SK-N-SH (cell line): ENCODE measurements around the gene SLC46A2. TPM values are rescaled to one million over a fixed set of nuclear protein-coding genes. Genes with fewer than 3 reads are reported as not detected.

Experiments used
- CTCF ChIA-PET: fragments of 300-600, 350-600 bp; formaldehyde crosslinking; extraction: SDS; loops from one replicate; lab custom pipeline; 2021; lab: Yijun Ruan, JAX
- POLR2A ChIA-PET: fragments of 350-600 bp; sonication (Branson Sonifier 250); formaldehyde crosslinking; extraction: SDS; loops from one replicate; lab custom pipeline; 2020; ENCODE audit warnings: antibody characterized with exemption, inconsistent platforms; lab: Yijun Ruan, JAX
- DNase-seq: peaks from one replicate; pipeline ENCODE4 v3.0.0; 2012
- H2AFZ ChIP-seq: fragments of 200-600 bp; sonication (generic); 2 replicates; pipeline ENCODE4 v1.8.1; 2016; ENCODE audit warnings: antibody characterized with exemption, mild to moderate bottlenecking, low read depth
- H3F3A ChIP-seq: fragments of 200-600 bp; sonication (generic); replicated peaks from 2 replicates; pipeline ENCODE3; 2016; ENCODE audit warnings: antibody characterized with exemption, mild to moderate bottlenecking; ENCODE audit not compliant: insufficient read depth
- H3K27ac ChIP-seq, 2 experiments: fragments of 200-500 bp in 1 of 2; fragments of 200-600 bp in 1 of 2; sonication (Bioruptor generic) in 1 of 2; sonication (generic), shearing (Covaris generic) in 1 of 2; 2 replicates each; pipeline versions ENCODE4 v1.5.1 to v1.6.1; 2014 to 2016; ENCODE audit warnings: low read depth in 2 of 2, inconsistent platforms in 1 of 2, low read length in 1 of 2, mild to moderate bottlenecking in 1 of 2, mixed read lengths in 1 of 2
- H3K27me3 ChIP-seq: fragments of 200-600 bp; sonication (generic), shearing (Covaris generic); 2 replicates; pipeline ENCODE4 v1.6.1; 2016; ENCODE audit warnings: mixed run types; ENCODE audit not compliant: insufficient read depth
- H3K36me3 ChIP-seq, 2 experiments: fragments of 200-500 bp in 1 of 2; fragments of 200-600 bp in 1 of 2; sonication (Bioruptor generic) in 1 of 2; sonication (generic) in 1 of 2; replicated peaks in 1 of 2; 2 replicates each; pipeline versions ENCODE3 to v1.5.1; 2014 to 2016; ENCODE audit warnings: low read length in 1 of 2, mild to moderate bottlenecking in 1 of 2; ENCODE audit not compliant: insufficient read depth in 2 of 2, control insufficient read depth in 1 of 2
- H3K4me1 ChIP-seq, 2 experiments: fragments of 200-500 bp in 1 of 2; fragments of 200-600 bp in 1 of 2; sonication (Bioruptor generic) in 1 of 2; sonication (generic), shearing (Covaris generic) in 1 of 2; 2 replicates each; pipeline versions ENCODE4 v1.5.1 to v1.6.1; 2014 to 2016; ENCODE audit warnings: low read depth in 1 of 2, low read length in 1 of 2, mixed run types in 1 of 2; ENCODE audit not compliant: insufficient read depth in 2 of 2, control insufficient read depth in 1 of 2
- H3K4me2 ChIP-seq: fragments of 200-600 bp; sonication (generic), shearing (Covaris generic); 2 replicates; pipeline ENCODE4 v1.6.1; 2017; ENCODE audit warnings: mixed run types
- H3K4me3 ChIP-seq, 2 experiments: fragments of 200-500 bp in 1 of 2; fragments of 200-600 bp in 1 of 2; sonication (Bioruptor generic) in 1 of 2; sonication (generic), shearing (Covaris generic) in 1 of 2; 2 replicates each; pipeline versions ENCODE4 v1.5.1 to v1.8.1; 2014 to 2016; ENCODE audit warnings: low read depth in 2 of 2, inconsistent platforms in 1 of 2, low read length in 1 of 2, mild to moderate bottlenecking in 1 of 2, mixed read lengths in 1 of 2, moderate library complexity in 1 of 2
- H3K79me2 ChIP-seq: fragments of 200-600 bp; sonication (generic); 2 replicates; pipeline ENCODE4 v1.8.1; 2017; ENCODE audit warnings: mild to moderate bottlenecking; ENCODE audit not compliant: insufficient read depth
- H3K9ac ChIP-seq: fragments of 200-600 bp; sonication (generic); 2 replicates; pipeline ENCODE4 v1.6.1; 2017; ENCODE audit warnings: mixed run types
- H3K9me2 ChIP-seq: fragments of 200-600 bp; sonication (generic); 2 replicates; pipeline ENCODE4 v1.6.1; 2017; ENCODE audit warnings: mixed run types
- H3K9me3 ChIP-seq: fragments of 200-600 bp; sonication (generic); 2 replicates; pipeline ENCODE4 v1.6.1; 2017; ENCODE audit warnings: mixed run types, mild to moderate bottlenecking, moderate library complexity
- H4K20me1 ChIP-seq: fragments of 200-600 bp; sonication (generic); 2 replicates; pipeline ENCODE4 v1.6.1; 2017; ENCODE audit warnings: mild to moderate bottlenecking, mixed run types; ENCODE audit not compliant: insufficient read depth
- CTCF ChIP-seq: fragments of 200-600 bp; sonication (generic); IDR thresholded peaks from 2 replicates; pipeline ENCODE4 v1.6.1; 2017; ENCODE audit warnings: antibody characterized with exemption, mild to moderate bottlenecking, moderate library complexity
- EP300 ChIP-seq, 2 experiments: IDR thresholded peaks; 2 replicates each; pipeline versions ENCODE4 v1.4.0 to v1.6.1; 2012; ENCODE audit warnings: borderline replicate concordance in 1 of 2, low read depth in 1 of 2, low read length in 1 of 2
- FOXM1 ChIP-seq: IDR thresholded peaks from 2 replicates; pipeline ENCODE4 v1.4.0; 2012; ENCODE audit warnings: low read depth, mild to moderate bottlenecking
- JUND ChIP-seq: IDR thresholded peaks from 2 replicates; pipeline ENCODE4 v1.4.0; 2012
- NFIC ChIP-seq: IDR thresholded peaks from 2 replicates; pipeline ENCODE4 v1.4.0; 2012; ENCODE audit warnings: borderline replicate concordance
- RAD21 ChIP-seq: IDR thresholded peaks from 2 replicates; pipeline ENCODE4 v1.6.1; 2012; ENCODE audit warnings: mild to moderate bottlenecking, low read length
- RCOR1 ChIP-seq: fragments of 150-350 bp; IDR thresholded peaks from 2 replicates; pipeline ENCODE4 v1.6.1; 2017; ENCODE audit warnings: antibody characterized with exemption, low read length
- RFX5 ChIP-seq: IDR thresholded peaks from 2 replicates; pipeline ENCODE4 v1.6.1; 2012; ENCODE audit warnings: mild to moderate bottlenecking, improper control_type of control experiment, low read length
- RXRA ChIP-seq: IDR thresholded peaks from 2 replicates; pipeline ENCODE4 v1.4.0; 2012; ENCODE audit warnings: low read depth, mild to moderate bottlenecking, borderline replicate concordance
- TAF1 ChIP-seq: IDR thresholded peaks from 2 replicates; pipeline ENCODE4 v1.6.1; 2012; ENCODE audit warnings: low read depth, mild to moderate bottlenecking, low read length, moderate library complexity, borderline replicate concordance
- YY1 ChIP-seq: IDR thresholded peaks from 2 replicates; pipeline ENCODE4 v1.4.0; 2012; ENCODE audit warnings: low read depth, mild to moderate bottlenecking
- WGBS: methylation state at CpG from one replicate; pipeline ENCODE4 v1.1.6; 2017; ENCODE audit warnings: low lambda C conversion rate; 5-methylcytosine and 5-hydroxymethylcytosine counted together
- polyA plus RNA-seq, 3 experiments: library from polyadenylated mRNA; depleted of rRNA; stranded (reverse); fragments of >200 nt; gene quantifications; 2 replicates each; pipeline ENCODE4 v1.2.3, GENCODE V29; 2012
- TF ChIP-seq, protein P1 (sequence below): IDR thresholded peaks from 2 replicates; pipeline ENCODE4 v1.4.0; 2012; ENCODE audit warnings: low read depth, borderline replicate concordance
- TF ChIP-seq, protein P2 (sequence below): IDR thresholded peaks from 2 replicates; pipeline ENCODE4; 2012
- TF ChIP-seq, protein P3 (sequence below): IDR thresholded peaks from 2 replicates; pipeline ENCODE4 v1.6.1; 2012; ENCODE audit warnings: mild to moderate bottlenecking, low read depth, low read length, moderate library complexity
- TF ChIP-seq, protein P4 (sequence below): IDR thresholded peaks from 2 replicates; pipeline ENCODE4 v1.4.0; 2012; ENCODE audit warnings: low read depth

SLC46A2 gene
- polyA plus RNA-seq, 1 of the 3 experiments (the other 2 are of a cell fraction) = not detected

GRCh38 chr9:112831281-112831851 lies 59.3 kb downstream of the SLC46A2 start:
- Histone ChIP-seq H3K9ac (no peak overlapping the region), H3K79me2 (no peaks in the 10 kb centered on the region), H3K4me1 (no peaks in the 10 kb centered on the region), H3K4me3 (no peak overlapping the region), H3K9me2 (no peaks in the 10 kb centered on the region), H3K27ac (no peak overlapping the region), H3K27me3 (no peaks in the 10 kb centered on the region), H4K20me1 (no peaks in the 10 kb centered on the region), H3F3A (no peaks in the 10 kb centered on the region), H3K9me3 (no peaks in the 10 kb centered on the region), H3K4me2 (no peak overlapping the region), H2AFZ (no peak overlapping the region), H3K36me3 (peaks cover 3 to 5% of the 10 kb centered on the region in 2 experiments)
- POLR2A ChIA-PET = no interaction called here
- WGBS = 85% methylated on average over 5 of the region's 5 CpGs
- TF ChIP-seq RCOR1 (no peak), JUND (no peak), RXRA (no peak), EP300 (IDR thresholded peaks at IDR 0.05; ENCODE audit: borderline replicate concordance in 1 of 2, low read depth in 1 of 2, low read length in 1 of 2) (no peak), FOXM1 (no peak), CTCF (no peak), RFX5 (no peak), YY1 (no peak), TAF1 (no peak), NFIC (no peak), RAD21 (no peak)
- TF ChIP-seq, protein P1, sequence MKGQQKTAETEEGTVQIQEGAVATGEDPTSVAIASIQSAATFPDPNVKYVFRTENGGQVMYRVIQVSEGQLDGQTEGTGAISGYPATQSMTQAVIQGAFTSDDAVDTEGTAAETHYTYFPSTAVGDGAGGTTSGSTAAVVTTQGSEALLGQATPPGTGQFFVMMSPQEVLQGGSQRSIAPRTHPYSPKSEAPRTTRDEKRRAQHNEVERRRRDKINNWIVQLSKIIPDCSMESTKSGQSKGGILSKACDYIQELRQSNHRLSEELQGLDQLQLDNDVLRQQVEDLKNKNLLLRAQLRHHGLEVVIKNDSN = no peak
- TF ChIP-seq, protein P2, sequence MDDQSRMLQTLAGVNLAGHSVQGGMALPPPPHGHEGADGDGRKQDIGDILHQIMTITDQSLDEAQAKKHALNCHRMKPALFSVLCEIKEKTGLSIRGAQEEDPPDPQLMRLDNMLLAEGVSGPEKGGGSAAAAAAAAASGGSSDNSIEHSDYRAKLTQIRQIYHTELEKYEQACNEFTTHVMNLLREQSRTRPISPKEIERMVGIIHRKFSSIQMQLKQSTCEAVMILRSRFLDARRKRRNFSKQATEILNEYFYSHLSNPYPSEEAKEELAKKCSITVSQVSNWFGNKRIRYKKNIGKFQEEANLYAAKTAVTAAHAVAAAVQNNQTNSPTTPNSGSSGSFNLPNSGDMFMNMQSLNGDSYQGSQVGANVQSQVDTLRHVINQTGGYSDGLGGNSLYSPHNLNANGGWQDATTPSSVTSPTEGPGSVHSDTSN = no peak
- TF ChIP-seq, protein P3, sequence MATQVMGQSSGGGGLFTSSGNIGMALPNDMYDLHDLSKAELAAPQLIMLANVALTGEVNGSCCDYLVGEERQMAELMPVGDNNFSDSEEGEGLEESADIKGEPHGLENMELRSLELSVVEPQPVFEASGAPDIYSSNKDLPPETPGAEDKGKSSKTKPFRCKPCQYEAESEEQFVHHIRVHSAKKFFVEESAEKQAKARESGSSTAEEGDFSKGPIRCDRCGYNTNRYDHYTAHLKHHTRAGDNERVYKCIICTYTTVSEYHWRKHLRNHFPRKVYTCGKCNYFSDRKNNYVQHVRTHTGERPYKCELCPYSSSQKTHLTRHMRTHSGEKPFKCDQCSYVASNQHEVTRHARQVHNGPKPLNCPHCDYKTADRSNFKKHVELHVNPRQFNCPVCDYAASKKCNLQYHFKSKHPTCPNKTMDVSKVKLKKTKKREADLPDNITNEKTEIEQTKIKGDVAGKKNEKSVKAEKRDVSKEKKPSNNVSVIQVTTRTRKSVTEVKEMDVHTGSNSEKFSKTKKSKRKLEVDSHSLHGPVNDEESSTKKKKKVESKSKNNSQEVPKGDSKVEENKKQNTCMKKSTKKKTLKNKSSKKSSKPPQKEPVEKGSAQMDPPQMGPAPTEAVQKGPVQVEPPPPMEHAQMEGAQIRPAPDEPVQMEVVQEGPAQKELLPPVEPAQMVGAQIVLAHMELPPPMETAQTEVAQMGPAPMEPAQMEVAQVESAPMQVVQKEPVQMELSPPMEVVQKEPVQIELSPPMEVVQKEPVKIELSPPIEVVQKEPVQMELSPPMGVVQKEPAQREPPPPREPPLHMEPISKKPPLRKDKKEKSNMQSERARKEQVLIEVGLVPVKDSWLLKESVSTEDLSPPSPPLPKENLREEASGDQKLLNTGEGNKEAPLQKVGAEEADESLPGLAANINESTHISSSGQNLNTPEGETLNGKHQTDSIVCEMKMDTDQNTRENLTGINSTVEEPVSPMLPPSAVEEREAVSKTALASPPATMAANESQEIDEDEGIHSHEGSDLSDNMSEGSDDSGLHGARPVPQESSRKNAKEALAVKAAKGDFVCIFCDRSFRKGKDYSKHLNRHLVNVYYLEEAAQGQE = no peak
- TF ChIP-seq, protein P4, sequence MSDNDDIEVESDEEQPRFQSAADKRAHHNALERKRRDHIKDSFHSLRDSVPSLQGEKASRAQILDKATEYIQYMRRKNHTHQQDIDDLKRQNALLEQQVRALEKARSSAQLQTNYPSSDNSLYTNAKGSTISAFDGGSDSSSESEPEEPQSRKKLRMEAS = no peak
- no peak for DNase-seq
- CTCF ChIA-PET = interaction anchor here (0.7 to 1.9 kb wide), 3 partner anchors 11 to 1921 kb away, joined by 3 to 8 read pairs (median 5); no protein-coding TSS in a partner anchor

Other genes starting within 250 kb of the SLC46A2 start
- gene INIP, start 172.8 kb downstream of the SLC46A2 start, polyA plus RNA-seq (2012; rRNA removed) = 7.9 and 10.2 TPM in 2 replicates
- gene SNX30, start 140.1 kb downstream of the SLC46A2 start, polyA plus RNA-seq (2012; rRNA removed) = 2.7 and 5.3 TPM in 2 replicates
- gene ZNF883, start 121.3 kb upstream of the SLC46A2 start, polyA plus RNA-seq (2012; rRNA removed) = 2.0 and 2.3 TPM in 2 replicates
- 0.58 and 0.67 TPM in 2 replicates for gene ZFP37, start 165.8 kb upstream of the SLC46A2 start, polyA plus RNA-seq (2012; rRNA removed)